Gastrocnemius medialis (tissue), 4 donors: ENCODE results near the gene VPS41. TPM values are rescaled to one million over a fixed set of nuclear protein-coding genes. Genes with fewer than 3 reads are reported as not detected.
A peak's percentile ranks its signal among the peaks of the same experiment; 100 is the strongest.

Experiments
- ATAC-seq, 2 donors: fragments of 150-250 bp; one replicate each; pipeline ENCODE4 v1.9.1; 2016
- DNase-seq, 2 donors: peaks; one replicate each; pipeline ENCODE4 v3.0.0-alpha.2; 2019
- H3K27ac ChIP-seq, 4 donors: fragments of 200-600 bp; sonication (generic); 1 replicate in 1 of 4; 2 replicates in 3 of 4; pipeline ENCODE4 v1.5.1; 2016 to 2018; ENCODE audit warnings: mild to moderate bottlenecking in 2 of 4, moderate library complexity in 1 of 4
- H3K27me3 ChIP-seq, 3 donors: fragments of 200-600 bp; sonication (generic) in 2 of 3; 1 replicate in 1 of 3; 2 replicates in 2 of 3; pipeline versions ENCODE4 v1.5.1 to v1.6.0; 2016 to 2019; ENCODE audit warnings: mild to moderate bottlenecking in 1 of 3, moderate library complexity in 1 of 3
- H3K36me3 ChIP-seq, 2 donors: fragments of 200-600 bp; sonication (generic) in 1 of 2; one replicate each; pipeline ENCODE4 v1.5.1; 2017 to 2018
- H3K4me1 ChIP-seq, 2 donors: fragments of 200-600 bp; sonication (generic) in 1 of 2; one replicate each; pipeline ENCODE4 v1.5.1; 2016 to 2017; ENCODE audit warnings: mild to moderate bottlenecking in 2 of 2
- H3K4me3 ChIP-seq, 4 donors: fragments of 200-600 bp; sonication (generic) in 3 of 4; 1 replicate in 1 of 4; 2 replicates in 3 of 4; pipeline ENCODE4 v1.5.1; 2016 to 2019; ENCODE audit warnings: mild to moderate bottlenecking in 2 of 4
- H3K9me3 ChIP-seq, 3 donors: fragments of 200-600 bp; sonication (generic) in 2 of 3; 1 replicate in 1 of 3; 2 replicates in 2 of 3; pipeline ENCODE4 v1.5.1; 2016 to 2019
- POLR2A ChIP-seq, 2 donors: fragments of 450-650 bp; IDR thresholded peaks; one replicate each; pipeline ENCODE4 v1.6.1; 2017; ENCODE audit warnings: antibody characterized with exemption in 2 of 2, mild to moderate bottlenecking in 2 of 2, moderate library complexity in 2 of 2
- in situ Hi-C, 4 donors: fragments of 200-750 bp; cut with MboI; loops; one replicate each; pipeline versions ENCODE4 v1.15.0 to v1.8.0; 2017; ENCODE audit warnings: low sequenced_read_pairs in 4 of 4
- intact Hi-C: fragments of 100-400 bp; cut with DNase I; formaldehyde crosslinking; loops from one replicate; pipeline ENCODE4 v1.15.1; 2023; ENCODE audit warnings: low total_unique reads
- total RNA-seq, 4 donors: library from RNA; depleted of rRNA; stranded (reverse); fragments of >200 nt; gene quantifications; one replicate each; pipeline versions ENCODE4 v1.1.0 to v1.2.3, GENCODE V29; 2016
- TF ChIP-seq, protein P1 (sequence below), 5 experiments: fragments of 450-650 bp in 3 of 5; fragments of 200-600 bp in 2 of 5; sonication (generic) in 2 of 5; IDR thresholded peaks in 4 of 5; conservative IDR thresholded peaks in 1 of 5; 1 replicate in 4 of 5; 2 replicates in 1 of 5; pipeline ENCODE4 v1.5.1; 2016 to 2019; ENCODE audit warnings: antibody characterized with exemption in 5 of 5, mild to moderate bottlenecking in 3 of 5, moderate library complexity in 3 of 5

Gene VPS41
- total RNA-seq, 4 donors from 2014 or later = 6.3 to 15.3 (median 11.6) TPM

GRCh38 chr7:38834357-38834756, 74.6 kb downstream of the VPS41 start:
- Histone ChIP-seq H3K4me1 (no peaks in the 10 kb centered on the region), H3K27ac (no peak overlapping the region), H3K9me3 (no peaks in the 10 kb centered on the region), H3K36me3 (no peaks in the 10 kb centered on the region), H3K4me3 (no peak overlapping the region), H3K27me3 (no peaks in the 10 kb centered on the region)
- TF ChIP-seq, protein P1, sequence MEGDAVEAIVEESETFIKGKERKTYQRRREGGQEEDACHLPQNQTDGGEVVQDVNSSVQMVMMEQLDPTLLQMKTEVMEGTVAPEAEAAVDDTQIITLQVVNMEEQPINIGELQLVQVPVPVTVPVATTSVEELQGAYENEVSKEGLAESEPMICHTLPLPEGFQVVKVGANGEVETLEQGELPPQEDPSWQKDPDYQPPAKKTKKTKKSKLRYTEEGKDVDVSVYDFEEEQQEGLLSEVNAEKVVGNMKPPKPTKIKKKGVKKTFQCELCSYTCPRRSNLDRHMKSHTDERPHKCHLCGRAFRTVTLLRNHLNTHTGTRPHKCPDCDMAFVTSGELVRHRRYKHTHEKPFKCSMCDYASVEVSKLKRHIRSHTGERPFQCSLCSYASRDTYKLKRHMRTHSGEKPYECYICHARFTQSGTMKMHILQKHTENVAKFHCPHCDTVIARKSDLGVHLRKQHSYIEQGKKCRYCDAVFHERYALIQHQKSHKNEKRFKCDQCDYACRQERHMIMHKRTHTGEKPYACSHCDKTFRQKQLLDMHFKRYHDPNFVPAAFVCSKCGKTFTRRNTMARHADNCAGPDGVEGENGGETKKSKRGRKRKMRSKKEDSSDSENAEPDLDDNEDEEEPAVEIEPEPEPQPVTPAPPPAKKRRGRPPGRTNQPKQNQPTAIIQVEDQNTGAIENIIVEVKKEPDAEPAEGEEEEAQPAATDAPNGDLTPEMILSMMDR (IDR thresholded peaks at IDR 0.05 in 4 of 5, conservative IDR thresholded peaks at IDR 0.05 in 1 of 5) = no peak
- TF ChIP-seq POLR2A (IDR thresholded peaks at IDR 0.05) = no peak
- intact Hi-C loops (no loop called here), in situ Hi-C loops (no loop called here)
- ATAC-seq (no peak), DNase-seq (no peak)

- in situ Hi-C loops = no loop called here
- Histone ChIP-seq H3K9me3 (no peaks in the 10 kb centered on the region), H3K4me1 (no peaks in the 10 kb centered on the region), H3K4me3 (no peak overlapping the region), H3K36me3 (no peaks in the 10 kb centered on the region), H3K27ac (no peak overlapping the region), H3K27me3 (no peaks in the 10 kb centered on the region)
- no peak for DNase-seq
- TF ChIP-seq, protein P1 (IDR thresholded peaks at IDR 0.05 in 4 of 5, conservative IDR thresholded peaks at IDR 0.05 in 1 of 5) = no peak
- no peak for TF ChIP-seq POLR2A (IDR thresholded peaks at IDR 0.05)
- no peak for ATAC-seq
- intact Hi-C loops = no loop called here
Measured at GRCh38 chr7:38833329-38833728, 75.7 kb downstream of the VPS41 start.

DNA sequence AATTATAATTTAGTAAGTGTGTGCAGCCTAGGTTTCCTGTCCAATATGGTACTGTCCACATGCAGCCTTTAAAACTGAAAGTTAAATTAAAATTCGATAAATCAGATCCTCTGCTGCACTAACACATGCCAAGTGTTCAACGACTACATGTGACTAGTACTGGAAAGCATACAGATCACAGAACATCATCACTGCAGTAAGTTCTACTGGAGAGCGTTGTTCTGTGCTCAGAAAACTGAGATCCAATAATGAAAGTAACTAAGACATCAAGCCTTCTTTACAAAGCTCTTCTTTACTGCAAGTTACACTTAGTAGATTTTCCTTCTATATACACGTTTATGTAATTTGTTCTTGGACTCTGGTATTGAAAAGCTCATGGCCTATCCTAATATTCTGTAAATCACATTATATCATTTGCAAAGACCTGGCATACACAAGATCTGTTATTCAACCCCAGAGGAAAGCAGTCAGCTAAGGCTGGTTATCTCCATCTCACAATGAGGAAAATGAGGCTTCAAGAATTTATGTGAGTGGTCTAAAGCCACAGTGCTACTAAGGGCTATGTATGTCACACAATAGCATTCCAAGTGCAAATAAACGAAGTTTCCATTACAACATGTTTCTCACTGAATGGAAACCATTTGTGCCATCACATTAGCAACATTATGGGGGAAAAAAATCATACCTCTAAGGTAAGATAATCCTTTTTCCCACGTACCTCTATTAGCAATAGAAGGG, 77.6 kb downstream of the VPS41 start:
- Histone ChIP-seq H3K27ac (no peak overlapping the region), H3K9me3 (no peaks in the 10 kb centered on the region), H3K36me3 (no peaks in the 10 kb centered on the region), H3K4me1 (no peaks in the 10 kb centered on the region), H3K27me3 (no peaks in the 10 kb centered on the region), H3K4me3 (peak overlapping the region in 1 of 4 donors; percentile 10)
- DNase-seq (no peak), ATAC-seq (no peak)
- intact Hi-C loops (no loop called here), in situ Hi-C loops (no loop called here)
- TF ChIP-seq POLR2A (IDR thresholded peaks at IDR 0.05) = no peak
- TF ChIP-seq, protein P1 (IDR thresholded peaks at IDR 0.05 in 4 of 5, conservative IDR thresholded peaks at IDR 0.05 in 1 of 5) = no peak

DNA sequence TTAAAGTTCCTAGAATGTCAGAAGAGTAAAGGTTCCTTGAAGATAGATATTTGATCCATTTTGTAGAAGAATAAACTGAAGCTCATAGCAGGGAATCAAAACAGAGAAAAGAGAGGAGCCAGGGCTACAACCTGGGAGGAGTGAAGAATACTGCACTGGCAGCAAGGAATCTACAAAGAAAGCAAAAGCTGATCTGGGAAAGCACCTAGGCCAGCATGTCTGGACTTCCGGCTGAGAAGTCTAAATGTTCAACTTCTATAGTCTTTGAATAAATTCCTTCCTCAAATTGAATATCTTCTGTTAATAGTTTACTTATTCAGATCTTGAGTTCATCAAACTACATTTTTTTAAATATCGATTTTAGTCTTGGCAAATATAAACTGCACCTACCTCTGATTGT, 78.2 kb downstream of the VPS41 start:
- TF ChIP-seq, protein P1 (IDR thresholded peaks at IDR 0.05 in 4 of 5, conservative IDR thresholded peaks at IDR 0.05 in 1 of 5) = no peak
- no peak for TF ChIP-seq POLR2A (IDR thresholded peaks at IDR 0.05)
- no peak for ATAC-seq
- H3K9me3 ChIP-seq = no peaks in the 10 kb centered on the region
- peak overlapping the region in 1 of 4 donors; percentile 7 for H3K27ac ChIP-seq
- no peak for DNase-seq
- peak overlapping the region in 1 of 4 donors; percentile 10 for H3K4me3 ChIP-seq
- intact Hi-C loops (no loop called here), in situ Hi-C loops (no loop called here)
- no peaks in the 10 kb centered on the region for H3K27me3 ChIP-seq
- no peaks in the 10 kb centered on the region for H3K36me3 ChIP-seq
- H3K4me1 ChIP-seq = peaks cover 0 to 4% of the 10 kb centered on the region in 2 donors
